Thymus (tissue), 11 donors: ENCODE measurements around the gene B3GALT5. TPM values are rescaled to one million over a fixed set of nuclear protein-coding genes. Genes with fewer than 3 reads are reported as not detected.

Experiments used
- DNase-seq, 9 donors: peaks; one replicate each; pipeline ENCODE4 v3.0.0-alpha.2; 2013; ENCODE audit warnings: low spot score in 9 of 9, low read depth in 6 of 9, missing footprints in 1 of 9
- H3K27ac ChIP-seq, 2 donors: one replicate each; pipeline ENCODE4 v1.5.1; 2013; ENCODE audit warnings: control low read depth in 1 of 2, low read depth in 1 of 2, low read length in 1 of 2, mild to moderate bottlenecking in 1 of 2, moderate library complexity in 1 of 2
- H3K27me3 ChIP-seq, 2 donors: one replicate each; pipeline ENCODE4 v1.5.1; 2013; ENCODE audit warnings: low read length in 1 of 2; ENCODE audit not compliant: control insufficient read depth in 2 of 2, insufficient read depth in 1 of 2
- H3K36me3 ChIP-seq, 2 donors: one replicate each; pipeline ENCODE4 v1.5.1; 2013; ENCODE audit warnings: low read length in 1 of 2, mild to moderate bottlenecking in 1 of 2, moderate library complexity in 1 of 2; ENCODE audit not compliant: control insufficient read depth in 2 of 2, insufficient read depth in 2 of 2
- H3K4me1 ChIP-seq, 2 donors: one replicate each; pipeline ENCODE4 v1.5.1; 2013; ENCODE audit warnings: low read length in 2 of 2; ENCODE audit not compliant: control insufficient read depth in 2 of 2, insufficient read depth in 2 of 2
- H3K4me3 ChIP-seq, 2 donors: one replicate each; pipeline ENCODE4 v1.5.1; 2013; ENCODE audit warnings: low read length in 2 of 2, control low read depth in 1 of 2, mild to moderate bottlenecking in 1 of 2
- H3K9me3 ChIP-seq, 2 donors: one replicate each; pipeline ENCODE4 v1.5.1; 2013; ENCODE audit warnings: low read length in 1 of 2, mild to moderate bottlenecking in 1 of 2; ENCODE audit not compliant: control insufficient read depth in 2 of 2, insufficient read depth in 1 of 2
- WGBS: extraction: QIAGEN DNeasy Blood & Tissue Kit; methylation state at CpG from one replicate; pipeline ENCODE4 v1.1.7; 2013; 5-methylcytosine and 5-hydroxymethylcytosine counted together
- polyA plus RNA-seq: library from polyadenylated mRNA; stranded (reverse); fragments of 200-250 nt; gene quantifications from one replicate; pipeline ENCODE4 v1.2.3, GENCODE V29; 2013
- total RNA-seq: library from RNA; stranded (reverse); fragments of 120-200 nt; gene quantifications from one replicate; pipeline ENCODE4 v1.2.4, GENCODE V29; 2013
- donor health status: healthy.

The B3GALT5 gene
- total and polyA plus RNA-seq, 2 donors: 0.80 to 1.4 TPM

- H3K27ac ChIP-seq: no peak overlapping the region
- H3K4me1 ChIP-seq: no peaks in the 10 kb centered on the region
- no peak for DNase-seq
- no peaks in the 10 kb centered on the region for H3K36me3 ChIP-seq
- no peak overlapping the region for H3K4me3 ChIP-seq
- no peaks in the 10 kb centered on the region for H3K9me3 ChIP-seq
- 94% methylated on average over 1 of the region's 1 CpG for WGBS
- H3K27me3 ChIP-seq: no peaks in the 10 kb centered on the region
These were observed 109.1 kb downstream of the B3GALT5 start for GRCh38 chr21:39721885-39722284.

Other genes with a start within 250 kb of the B3GALT5 start
- gene LCA5L, start 167.2 kb upstream of the B3GALT5 start, total RNA-seq: 1.6 TPM
- gene LCA5L, start 167.2 kb upstream of the B3GALT5 start, polyA plus RNA-seq: 2.5 TPM
- gene SH3BGR, start 161.0 kb upstream of the B3GALT5 start, total RNA-seq: 3.0 TPM
- gene SH3BGR, start 161.0 kb upstream of the B3GALT5 start, polyA plus RNA-seq: 9.8 TPM
- gene IGSF5, start 132.2 kb downstream of the B3GALT5 start, total RNA-seq: 0.66 TPM
- gene IGSF5, start 132.2 kb downstream of the B3GALT5 start, polyA plus RNA-seq: 0.50 TPM